HG02973 (cell line): ENCODE data around the gene ABCC1.
"Not testable (repeated sequence)": the region's sequence is repeated elsewhere in the genome, so short reads cannot be mapped to it uniquely, and the experiment has no call there.

Experiments used
- ATAC-seq: cut with Tn5 transposase; IDR thresholded peaks from one replicate; pipeline ENCODE4 v1.9.1; 2021; ENCODE audit warnings: moderate library complexity; ENCODE audit not compliant: unreplicated experiment

ABCC1 gene

GRCh38 chr16:16148755-16149154, 199.3 kb downstream of the ABCC1 start:
- ATAC-seq = no peak

DNA sequence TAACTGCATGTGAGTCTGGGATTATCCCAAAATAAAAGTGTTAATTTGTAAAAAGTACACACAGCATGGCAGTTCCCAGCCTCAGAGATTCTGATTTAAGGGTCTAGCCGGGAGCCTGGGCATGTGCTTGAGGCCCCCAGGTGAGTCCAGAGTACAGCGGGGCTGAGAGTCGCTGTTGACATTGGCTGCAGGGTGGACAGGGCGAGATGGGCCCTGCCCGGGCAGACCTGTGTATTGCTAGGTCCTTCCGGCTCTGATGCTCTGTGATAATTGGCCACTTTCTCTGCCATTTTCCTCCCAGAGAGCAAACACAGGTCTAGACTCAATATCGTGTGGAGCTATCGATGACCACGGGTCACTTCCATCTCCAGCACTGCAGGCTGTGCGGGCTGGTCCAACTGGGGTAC, 200.3 kb downstream of the ABCC1 start:
- no peak for ATAC-seq

DNA sequence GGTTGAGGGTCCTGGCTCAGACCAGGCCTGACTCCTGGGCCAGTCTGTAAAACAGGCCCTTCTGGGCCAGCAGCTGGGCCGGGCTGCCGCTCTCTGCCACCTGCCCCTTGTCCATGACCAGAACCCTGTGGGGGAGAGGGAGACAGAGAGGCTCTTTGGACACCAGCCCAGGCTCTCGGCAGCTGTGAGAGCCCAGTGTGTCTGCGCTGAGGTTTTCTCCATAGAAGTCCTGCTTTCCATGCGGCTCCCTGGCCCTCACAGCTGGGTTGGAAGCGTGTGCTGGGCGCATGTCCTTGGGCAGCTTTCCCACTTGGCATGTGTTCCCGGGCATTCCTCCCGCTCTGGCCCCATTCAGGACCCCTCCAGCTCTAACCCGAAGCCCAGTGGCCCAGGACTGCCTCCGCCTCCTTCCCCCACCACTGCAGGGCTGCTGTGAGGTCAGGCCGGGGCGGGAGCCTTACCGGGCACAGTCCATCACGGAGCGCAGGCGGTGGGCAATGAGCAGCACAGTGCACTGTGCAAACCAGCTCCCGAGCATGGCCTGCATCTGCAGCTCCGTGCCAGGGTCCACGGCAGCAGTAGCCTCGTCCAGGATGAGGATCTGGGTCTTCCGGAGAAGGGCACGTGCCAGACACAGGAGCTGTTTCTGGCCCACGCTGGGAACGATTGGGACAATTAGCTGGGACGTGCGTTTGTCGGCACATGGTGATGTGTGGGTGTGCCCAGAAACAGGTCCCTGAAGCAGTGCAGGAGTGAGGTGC, 200.9 kb downstream of the ABCC1 start:
- no peak for ATAC-seq

GRCh38 chr16:16150878-16151152, 201.4 kb downstream of the ABCC1 start:
- no peak for ATAC-seq

- no peak for ATAC-seq
Observed at GRCh38 chr16:16151315-16151714, 201.9 kb downstream of the ABCC1 start.

DNA sequence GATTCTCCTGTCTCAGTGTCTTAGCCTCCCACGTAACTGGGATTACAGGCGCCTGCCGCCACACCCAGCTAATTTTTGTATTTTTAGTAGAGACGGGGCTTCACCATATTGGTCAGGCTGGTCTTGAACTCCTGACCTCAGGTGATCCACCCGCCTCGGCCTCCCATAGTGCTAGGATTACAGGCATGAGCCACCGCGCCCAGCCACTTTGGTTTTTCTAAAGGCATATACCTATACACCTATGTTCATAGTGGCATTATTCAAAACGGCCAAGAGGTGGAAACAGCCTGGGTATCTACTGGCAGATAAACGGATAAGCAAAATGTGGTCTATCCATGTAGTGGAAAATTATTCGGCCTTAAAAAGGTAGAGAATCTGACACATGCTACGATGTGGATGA, 203.6 kb downstream of the ABCC1 start:
- ATAC-seq = not testable (repeated sequence)

DNA sequence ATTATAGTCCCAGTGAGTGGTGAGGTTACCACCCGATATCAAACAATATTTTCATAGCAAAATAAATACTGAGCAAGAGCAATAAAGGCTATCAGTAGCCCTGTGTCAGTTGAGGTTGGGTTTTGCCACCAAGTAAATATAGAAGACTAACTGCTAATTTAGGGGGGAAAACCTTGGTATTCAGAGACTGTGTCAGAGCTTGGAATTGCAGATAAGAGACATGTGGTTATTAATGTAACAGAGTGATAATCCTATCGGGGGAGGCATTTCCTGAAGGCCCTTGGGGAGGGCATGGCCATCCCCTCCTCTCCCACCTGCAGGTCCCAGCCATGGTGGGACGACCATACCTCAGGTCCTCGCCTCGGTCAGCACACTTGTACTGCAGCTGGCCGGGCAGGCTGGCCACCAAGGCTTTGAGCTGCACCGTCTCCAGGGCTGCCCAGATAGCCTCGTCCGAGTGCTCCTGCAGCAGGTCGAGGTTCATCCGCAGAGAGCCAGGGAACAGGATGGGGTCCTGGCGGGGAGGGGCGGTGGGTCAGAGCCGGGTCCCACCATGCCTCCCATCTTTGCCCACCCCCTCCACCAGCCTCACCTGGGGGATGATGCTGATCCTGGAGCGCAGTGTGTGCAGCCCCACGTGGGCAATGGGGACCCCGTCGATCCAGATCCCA, 205.0 kb downstream of the ABCC1 start:
- no peak for ATAC-seq

GRCh38 chr16:16155234-16155633, 205.8 kb downstream of the ABCC1 start:
- no peak for ATAC-seq

- no peak for ATAC-seq
Observed at GRCh38 chr16:16157166-16157565, 207.8 kb downstream of the ABCC1 start.

- ATAC-seq = no peak
Observed at GRCh38 chr16:16158082-16158658, 208.8 kb downstream of the ABCC1 start.

GRCh38 chr16:16158741-16159374, 209.4 kb downstream of the ABCC1 start:
- ATAC-seq = no peak

- no peak for ATAC-seq
Observed at GRCh38 chr16:16159662-16160061, 210.2 kb downstream of the ABCC1 start.

DNA sequence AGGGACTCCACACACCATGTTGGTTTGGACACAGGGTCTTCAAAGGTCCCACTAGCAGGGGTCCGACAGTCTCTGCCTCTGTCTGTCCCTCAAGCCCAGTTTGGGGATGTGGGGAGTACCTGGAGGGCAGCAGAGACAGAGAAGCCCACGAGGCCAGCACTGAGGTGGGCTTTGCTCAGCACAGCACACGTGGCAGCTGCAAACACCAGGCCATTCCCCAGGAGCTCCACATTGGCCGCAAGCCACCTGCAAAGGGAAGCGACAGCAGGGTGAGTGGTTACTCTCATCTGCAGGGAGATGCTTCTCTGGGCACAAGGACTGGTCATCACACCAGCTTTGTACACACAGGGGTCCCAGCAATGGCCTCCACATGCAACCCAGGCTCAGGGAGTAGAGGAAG, 211.9 kb downstream of the ABCC1 start:
- ATAC-seq = no peak

GRCh38 chr16:16161840-16162239, 212.4 kb downstream of the ABCC1 start:
- ATAC-seq = not testable (repeated sequence)

DNA sequence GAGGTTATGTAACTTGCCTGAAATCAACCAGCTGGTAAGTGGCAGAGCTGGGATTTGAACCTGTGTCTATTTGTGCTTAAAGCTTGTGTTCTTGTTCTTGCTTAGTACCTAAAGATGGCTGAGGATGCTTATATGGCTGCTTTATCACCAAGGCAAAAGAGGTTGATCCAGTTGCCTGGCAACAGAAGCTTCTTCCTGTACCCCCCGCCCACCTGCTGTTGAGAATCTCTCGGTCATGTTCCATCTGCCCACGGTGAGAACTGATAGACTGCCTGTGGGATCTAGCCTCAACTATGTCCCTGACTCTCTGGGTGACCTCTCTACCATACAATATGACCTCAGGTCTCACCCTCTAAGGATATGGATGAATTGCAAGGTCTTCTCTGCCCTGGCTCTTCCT, 213.2 kb downstream of the ABCC1 start:
- no peak for ATAC-seq

- no peak for ATAC-seq
Observed at GRCh38 chr16:16163109-16163508, 213.7 kb downstream of the ABCC1 start.

DNA sequence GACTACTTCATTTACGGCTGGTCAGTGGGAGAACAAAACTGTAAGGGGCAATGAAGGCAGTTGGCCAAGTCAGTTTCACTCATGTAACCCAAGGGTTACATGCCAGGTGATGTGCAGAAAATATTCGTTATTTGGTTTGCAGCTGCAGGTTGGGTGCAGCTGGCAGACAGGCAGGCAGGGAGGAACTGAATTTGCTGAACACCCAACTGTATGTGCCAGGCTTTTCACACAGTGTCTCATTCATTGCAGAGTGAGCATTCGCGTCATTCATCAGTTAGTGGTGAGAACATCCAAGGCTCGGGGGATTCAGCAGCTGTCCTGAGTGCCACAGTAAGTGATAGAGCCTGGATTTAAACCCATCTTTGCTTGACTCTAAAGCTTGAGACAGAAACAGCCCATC, 214.2 kb downstream of the ABCC1 start:
- ATAC-seq = no peak

DNA sequence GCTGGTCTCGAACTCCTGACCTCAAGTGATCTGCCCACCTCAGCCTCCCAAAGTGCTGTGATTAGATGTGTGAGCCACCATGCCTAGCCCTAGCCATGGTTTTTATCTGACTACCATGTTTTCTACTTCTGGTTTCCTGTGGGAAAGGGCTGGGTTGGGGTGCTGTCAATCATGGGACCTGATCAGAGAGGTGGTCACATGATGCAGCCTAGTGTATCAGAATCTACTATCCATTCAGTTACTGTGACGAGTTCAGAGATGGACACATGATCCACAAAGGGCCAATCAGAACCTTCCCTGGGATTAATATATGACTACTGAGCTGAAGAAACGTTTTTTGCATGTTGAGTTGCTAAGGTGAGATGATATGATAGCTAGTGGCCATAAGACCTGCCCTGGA, 214.8 kb downstream of the ABCC1 start:
- no peak for ATAC-seq

- no peak for ATAC-seq
Observed at GRCh38 chr16:16166085-16166484, 216.7 kb downstream of the ABCC1 start.

DNA sequence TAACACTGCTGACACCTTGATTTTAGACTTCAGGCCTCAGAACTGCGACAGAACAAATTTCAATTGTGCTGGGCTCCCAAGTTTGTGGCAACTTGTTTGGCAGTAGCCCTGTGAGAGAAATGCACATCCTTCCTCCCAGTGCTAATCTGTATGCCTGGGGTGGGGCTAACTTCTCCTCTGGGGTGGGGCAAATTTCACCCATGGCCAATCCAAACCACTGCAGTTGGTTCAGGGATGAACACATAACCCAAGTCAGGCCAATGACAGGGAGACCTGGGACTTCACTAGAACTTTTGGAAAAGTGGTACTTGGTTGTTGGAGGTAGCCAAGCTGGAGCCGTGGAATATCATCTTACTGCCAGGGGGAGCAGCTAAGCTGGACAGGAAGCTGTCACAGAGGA, 217.5 kb downstream of the ABCC1 start:
- no peak for ATAC-seq

DNA sequence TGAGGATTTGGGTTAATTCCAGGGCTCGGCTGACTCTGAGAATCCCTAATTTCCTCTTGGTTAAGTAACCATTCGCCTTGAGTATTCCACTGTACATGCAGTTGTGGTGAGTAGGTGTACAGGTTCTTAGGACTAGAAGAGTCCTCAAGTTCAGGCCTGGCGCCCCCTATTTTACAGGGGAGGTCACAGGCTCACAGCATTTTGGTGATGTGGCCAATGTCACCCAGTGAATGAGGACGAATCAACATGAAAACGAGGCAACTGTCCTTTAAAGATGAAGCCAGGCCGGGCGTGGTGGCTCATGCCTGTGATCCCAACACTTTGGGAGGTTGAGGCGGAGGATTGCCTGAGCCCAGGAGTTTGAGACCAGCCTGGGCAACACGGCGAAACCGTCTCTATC, 218.5 kb downstream of the ABCC1 start:
- ATAC-seq = no peak

GRCh38 chr16:16168431-16168830, 219.0 kb downstream of the ABCC1 start:
- ATAC-seq = no peak
